Endodermal cell (in vitro differentiated cells): ENCODE data around the gene CNTN4. TPM values are rescaled to one million over a fixed set of nuclear protein-coding genes. Genes with fewer than 3 reads are reported as not detected.

ENCODE experiments used
- DNase-seq: peaks from one replicate; pipeline ENCODE4 v3.0.0-alpha.2; 2017
- H3K27ac ChIP-seq: 2 replicates; pipeline ENCODE4 v1.5.1; 2013; ENCODE audit warnings: mild to moderate bottlenecking, low read depth, low read length, moderate library complexity
- H3K27me3 ChIP-seq: 2 replicates; pipeline ENCODE4 v1.6.1; 2013; ENCODE audit warnings: mild to moderate bottlenecking, low read length, moderate library complexity; ENCODE audit not compliant: insufficient read depth, control insufficient read depth, poor library complexity, severe bottlenecking
- H3K36me3 ChIP-seq: 2 replicates; pipeline ENCODE4 v1.7.0; 2013; ENCODE audit warnings: mild to moderate bottlenecking, low read length, moderate library complexity; ENCODE audit not compliant: control insufficient read depth, insufficient read depth
- H3K4me1 ChIP-seq: one replicate; pipeline ENCODE4 v1.7.0; 2013; ENCODE audit warnings: low read length; ENCODE audit not compliant: control insufficient read depth, insufficient read depth
- H3K4me3 ChIP-seq: 2 replicates; pipeline ENCODE4 v1.5.1; 2013; ENCODE audit warnings: mild to moderate bottlenecking, low read length, moderate library complexity
- H3K9ac ChIP-seq: 2 replicates; pipeline ENCODE4 v1.6.1; 2013; ENCODE audit warnings: mild to moderate bottlenecking, low read length, moderate library complexity; ENCODE audit not compliant: poor library complexity, severe bottlenecking; ENCODE audit errors: extremely low read depth
- H3K9me3 ChIP-seq: 2 replicates; pipeline ENCODE4 v1.6.1; 2013; ENCODE audit warnings: mild to moderate bottlenecking, low read length, moderate library complexity; ENCODE audit not compliant: control insufficient read depth
- H3K27ac Mint-ChIP-seq: 2 replicates; pipeline ENCODE4 v1.8.0; 2020; ENCODE audit warnings: mixed read lengths
- H3K27me3 Mint-ChIP-seq: 2 replicates; pipeline ENCODE4 v1.8.0; 2021; ENCODE audit warnings: mild to moderate bottlenecking, mixed read lengths; ENCODE audit not compliant: insufficient read depth
- H3K36me3 Mint-ChIP-seq: 2 replicates; pipeline ENCODE4 v1.8.0; 2020; ENCODE audit warnings: low read depth, mixed read lengths
- H3K4me1 Mint-ChIP-seq: 2 replicates; pipeline ENCODE4 v1.8.0; 2020; ENCODE audit warnings: mixed read lengths
- H3K4me3 Mint-ChIP-seq: 2 replicates; pipeline ENCODE4 v1.8.0; 2020; ENCODE audit warnings: mild to moderate bottlenecking, moderate library complexity, mixed read lengths
- H3K9me3 Mint-ChIP-seq: 2 replicates; pipeline ENCODE4 v1.8.0; 2020; ENCODE audit warnings: mild to moderate bottlenecking, mixed read lengths
- CTCF ChIP-seq: fragments of 200-600 bp; sonication (generic); conservative IDR thresholded peaks from 2 replicates; pipeline ENCODE4 v1.5.0; 2021; ENCODE audit warnings: antibody characterized with exemption, mild to moderate bottlenecking
- WGBS, 2 experiments: methylation state at CpG; one replicate each; pipeline versions ENCODE4 v1.1.5 to v1.1.7; 2013; ENCODE audit warnings: missing lambda C conversion rate in 2 of 2, mixed read lengths in 1 of 2; ENCODE audit not compliant: insufficient coverage in 1 of 2, insufficient read length in 1 of 2; 5-methylcytosine and 5-hydroxymethylcytosine counted together
- total RNA-seq, 2 donors: library from RNA; stranded (reverse); fragmentation: NEBNext Ultra II Directional in 1 of 2; extraction: Animal tissue kit (Norgen Biotek cat#: 25700) in 1 of 2; gene quantifications; 2 replicates in 1 of 2; 3 replicates in 1 of 2; pipeline ENCODE4 v1.2.1, GENCODE V29; 2021

CNTN4 gene
- total RNA-seq, 2 donors from 2014 or later: 10.8 to 11.1 TPM

GRCh38 chr3:2268779-2269178 is 170.1 kb downstream of the CNTN4 start:
- H3K9me3 ChIP-seq: peaks cover 16% of the 10 kb centered on the region
- TF ChIP-seq CTCF: peak; percentile 52
- DNase-seq: no peak
- H3K27ac ChIP-seq: no peak overlapping the region
- H3K27me3 ChIP-seq: no peaks in the 10 kb centered on the region
- H3K36me3 Mint-ChIP-seq: no peaks in the 10 kb centered on the region
- H3K4me1 ChIP-seq: no peaks in the 10 kb centered on the region
- no peaks in the 10 kb centered on the region for H3K27me3 Mint-ChIP-seq
- no peak overlapping the region for H3K27ac Mint-ChIP-seq
- H3K4me1 Mint-ChIP-seq: peaks cover 3% of the 10 kb centered on the region
- H3K9ac ChIP-seq: no peak overlapping the region
- no peaks in the 10 kb centered on the region for H3K9me3 Mint-ChIP-seq
- H3K4me3 ChIP-seq: no peak overlapping the region
- 62 to 88% methylated on average over 1 to 3 of the region's 3 CpGs for WGBS, 2 experiments
- H3K4me3 Mint-ChIP-seq: no peak overlapping the region
- no peaks in the 10 kb centered on the region for H3K36me3 ChIP-seq

DNA sequence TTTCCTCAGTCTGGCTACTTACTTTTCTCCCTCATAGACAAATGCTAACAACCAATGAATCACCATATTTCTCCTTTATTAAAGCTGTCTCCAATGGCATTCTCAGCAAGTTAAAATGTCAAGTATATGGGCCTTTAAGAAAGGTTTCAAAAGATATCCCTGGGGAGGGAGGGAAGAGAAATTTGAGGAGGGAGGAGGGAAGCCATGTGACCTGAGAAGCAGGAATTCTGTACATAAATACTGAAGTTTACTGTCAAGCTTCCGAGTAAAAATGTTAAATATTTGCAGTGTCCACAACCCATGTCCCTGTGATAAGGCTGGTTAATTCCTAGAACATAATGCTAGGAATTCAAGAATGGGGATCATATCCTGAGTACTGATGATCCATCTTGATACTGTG is 175.9 kb downstream of the CNTN4 start:
- no peak overlapping the region for H3K9ac ChIP-seq
- H3K4me1 ChIP-seq: no peaks in the 10 kb centered on the region
- DNase-seq: no peak
- Mint-ChIP-seq H3K4me3 (no peak overlapping the region), H3K9me3 (no peaks in the 10 kb centered on the region), H3K27me3 (no peaks in the 10 kb centered on the region), H3K27ac (no peak overlapping the region), H3K36me3 (no peaks in the 10 kb centered on the region), H3K4me1 (peaks cover 2% of the 10 kb centered on the region)
- no peaks in the 10 kb centered on the region for H3K9me3 ChIP-seq
- H3K4me3 ChIP-seq: no peak overlapping the region
- no peaks in the 10 kb centered on the region for H3K27me3 ChIP-seq
- TF ChIP-seq CTCF: no peak
- 86% methylated on average over 1 of the region's 1 CpG for WGBS, 2 experiments
- H3K36me3 ChIP-seq: no peaks in the 10 kb centered on the region
- no peak overlapping the region for H3K27ac ChIP-seq

- Histone ChIP-seq H3K9me3 (no peaks in the 10 kb centered on the region), H3K36me3 (no peaks in the 10 kb centered on the region), H3K9ac (no peak overlapping the region), H3K27ac (no peak overlapping the region), H3K27me3 (no peaks in the 10 kb centered on the region), H3K4me3 (no peak overlapping the region), H3K4me1 (no peaks in the 10 kb centered on the region)
- Mint-ChIP-seq H3K27me3 (no peaks in the 10 kb centered on the region), H3K4me3 (no peak overlapping the region), H3K27ac (no peak overlapping the region), H3K4me1 (no peaks in the 10 kb centered on the region), H3K36me3 (no peaks in the 10 kb centered on the region), H3K9me3 (no peaks in the 10 kb centered on the region)
- no peak for DNase-seq
- no peak for TF ChIP-seq CTCF
Measured at GRCh38 chr3:2283818-2284217, 185.2 kb downstream of the CNTN4 start.
